A549 (cell line): ENCODE measurements around the gene HLA-DPA1. TPM values are rescaled to one million over a fixed set of nuclear protein-coding genes. Genes with fewer than 3 reads are reported as not detected.

Experiments used
- ATAC-seq, 2 experiments: fragments of 200-7000 bp in 1 of 2; fragments of >200 bp in 1 of 2; cut with Nextera tagmentation in 1 of 2; cut with Tn5 transposase in 1 of 2; 3 replicates each; pipeline versions ENCODE4 v1.8.0 to v1.9.1; 2018 to 2020; ENCODE audit warnings: mild to moderate bottlenecking in 1 of 2, moderate library complexity in 1 of 2
- CTCF ChIA-PET: fragments of 300-600 bp; sonication (Branson Sonifier 250); formaldehyde crosslinking; extraction: SDS; loops from one replicate; lab custom pipeline; 2021; ENCODE audit warnings: antibody characterized with exemption, inconsistent platforms; lab: Yijun Ruan, JAX
- POLR2A ChIA-PET: fragments of 350-600 bp; formaldehyde crosslinking; extraction: SDS; loops from one replicate; lab custom pipeline; 2021; ENCODE audit warnings: antibody characterized with exemption, inconsistent platforms; lab: Yijun Ruan, JAX
- DNase-seq, 2 experiments: peaks; one replicate each; pipeline versions ENCODE4 v3.0.0 to v3.0.0-alpha.2; 2011 to 2016; ENCODE audit warnings: low read depth in 1 of 2, low spot score in 1 of 2
- FAIRE-seq: peaks from 2 replicates; lab custom pipeline; 2011; peaks lifted over from hg19 to GRCh38; lab: Jason Lieb, UNC
- H3K27ac ChIP-seq, 2 experiments: fragments of >200 bp; sonication (Bioruptor Twin); formaldehyde crosslinking; 3 replicates each; pipeline ENCODE4 v1.5.1; 2016 to 2017
- H3K4me1 ChIP-seq: fragments of >200 bp; sonication (Bioruptor Twin); formaldehyde crosslinking; 3 replicates; pipeline ENCODE4 v1.6.1; 2016
- H3K4me2 ChIP-seq: fragments of >200 bp; sonication (Bioruptor Twin); formaldehyde crosslinking; 3 replicates; pipeline ENCODE4 v1.6.1; 2016
- H3K4me3 ChIP-seq: fragments of >200 bp; sonication (Bioruptor Twin); formaldehyde crosslinking; 3 replicates; pipeline ENCODE4 v1.5.1; 2016
- H3K9me3 ChIP-seq: fragments of >200 bp; sonication (Bioruptor Twin); formaldehyde crosslinking; 3 replicates; pipeline ENCODE4 v1.6.1; 2016
- BCL3 ChIP-seq: fragments of >200 bp; sonication (Bioruptor Twin); formaldehyde crosslinking; IDR thresholded peaks from 3 replicates; pipeline ENCODE4 v1.6.1; 2016
- CBX2 ChIP-seq: fragments of 200-600 bp; sonication (generic); IDR thresholded peaks from 2 replicates; pipeline ENCODE4 v1.6.1; 2016; ENCODE audit warnings: low read depth, mild to moderate bottlenecking, borderline replicate concordance
- CBX8 ChIP-seq: fragments of 200-600 bp; sonication (generic); IDR thresholded peaks from 2 replicates; pipeline ENCODE4 v1.6.1; 2016
- CTCF ChIP-seq: fragments of >200 bp; sonication (Bioruptor Twin); formaldehyde crosslinking; IDR thresholded peaks from 3 replicates; pipeline ENCODE4 v1.5.1; 2016
- EHF ChIP-seq: fragments of 250-450 bp; sonication (Bioruptor Pico); IDR thresholded peaks from 2 replicates; pipeline ENCODE4 v1.5.0; 2020; ENCODE audit warnings: mild to moderate bottlenecking
- ESRRA ChIP-seq: fragments of 150-350 bp; IDR thresholded peaks from 2 replicates; pipeline ENCODE4 v1.6.1; 2014; ENCODE audit warnings: mild to moderate bottlenecking, low read length, borderline replicate concordance
- FOSL2 ChIP-seq, 2 experiments: fragments of 450-650 bp in 1 of 2; fragments of >200 bp in 1 of 2; sonication (Bioruptor Twin) in 1 of 2; formaldehyde crosslinking; IDR thresholded peaks; 2 replicates each; pipeline versions ENCODE4 v1.5.0 to v1.6.1; 2016 to 2020; ENCODE audit warnings: mild to moderate bottlenecking in 1 of 2, moderate library complexity in 1 of 2
- GATA3 ChIP-seq: IDR thresholded peaks from 2 replicates; pipeline ENCODE4 v1.6.1; 2012; ENCODE audit warnings: borderline replicate concordance
- HDAC2 ChIP-seq: fragments of 200-600 bp; sonication (generic); IDR thresholded peaks from 2 replicates; pipeline ENCODE4 v1.6.1; 2016
- HES2 ChIP-seq: fragments of >200 bp; sonication (Bioruptor Twin); formaldehyde crosslinking; IDR thresholded peaks from 2 replicates; pipeline ENCODE4 v1.6.1; 2016
- NR3C1 ChIP-seq: fragments of >200 bp; sonication (Bioruptor Twin); formaldehyde crosslinking; IDR thresholded peaks from 3 replicates; pipeline ENCODE4 v1.6.1; 2017
- POLR2A ChIP-seq: IDR thresholded peaks from 2 replicates; pipeline ENCODE4 v1.6.1; 2012; ENCODE audit warnings: mild to moderate bottlenecking, low read length
- RARB ChIP-seq: fragments of 250-450 bp; sonication (Bioruptor Pico); IDR thresholded peaks from 2 replicates; pipeline ENCODE4 v1.8.0; 2021; ENCODE audit warnings: mild to moderate bottlenecking, moderate library complexity
- REST ChIP-seq: fragments of 200-600 bp; sonication (generic); IDR thresholded peaks from 2 replicates; pipeline ENCODE4 v1.6.1; 2016; ENCODE audit warnings: antibody characterized with exemption, mild to moderate bottlenecking, moderate library complexity
- TP53 ChIP-seq: fragments of 250-450 bp; sonication (Bioruptor Pico); IDR thresholded peaks from 2 replicates; pipeline ENCODE4 v1.5.0; 2021; ENCODE audit warnings: mild to moderate bottlenecking, moderate library complexity
- ZC3H11A ChIP-seq: fragments of 450-650 bp; IDR thresholded peaks from 2 replicates; pipeline ENCODE4 v1.6.1; 2014; ENCODE audit warnings: antibody characterized with exemption, mild to moderate bottlenecking
- ZFP36 ChIP-seq: fragments of 450-650 bp; IDR thresholded peaks from 2 replicates; pipeline ENCODE4 v1.6.1; 2014; ENCODE audit warnings: borderline replicate concordance; ENCODE audit not compliant: partially characterized antibody
- ZSCAN20 ChIP-seq: fragments of 250-450 bp; sonication (Bioruptor Pico); IDR thresholded peaks from 2 replicates; pipeline ENCODE4 v1.8.0; 2022; ENCODE audit warnings: mild to moderate bottlenecking, moderate library complexity
- WGBS: methylation state at CpG from one replicate; pipeline ENCODE4 v1.1.6; 2017; ENCODE audit errors: missing lambda C conversion rate; 5-methylcytosine and 5-hydroxymethylcytosine counted together
- polyA plus RNA-seq, 4 experiments: library from polyadenylated mRNA; depleted of rRNA in 3 of 4; stranded (reverse); fragments of >200 nt; fragmentation: RNase III in 1 of 4; extraction: RNeasy Plus Mini Kit Qiagen cat#74134 plus additional on column Dnase treatment in 1 of 4; gene quantifications; 2 replicates in 3 of 4; 3 replicates in 1 of 4; pipeline ENCODE4 v1.2.3, GENCODE V29; 2011 to 2017
- TF ChIP-seq, protein P1 (sequence below): IDR thresholded peaks from 2 replicates; pipeline ENCODE4 v1.6.1; 2012

HLA-DPA1 gene
- polyA plus RNA-seq, 2 of the 4 experiments (the other 2 are of a cell fraction) = 0.09 TPM; not detected in 1

DNA sequence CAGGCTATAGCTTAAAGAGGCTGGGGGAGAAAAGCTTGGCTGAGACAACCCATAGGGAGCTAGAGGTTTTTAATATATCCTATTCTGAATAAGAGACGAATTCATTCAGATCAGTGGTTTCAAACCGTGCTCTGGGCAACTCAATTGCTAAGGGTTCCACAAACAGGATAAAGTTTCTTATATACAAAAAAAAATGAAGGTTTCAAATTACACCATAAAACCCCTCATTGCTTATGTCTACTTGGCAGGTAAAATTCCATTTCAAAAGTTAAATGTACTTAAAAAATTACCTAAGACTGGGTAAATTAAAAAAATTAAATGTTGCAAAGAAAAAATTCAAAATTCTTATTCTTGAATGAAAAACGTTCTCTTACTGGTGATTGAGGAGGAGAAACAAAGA lies 5.0 kb upstream of the HLA-DPA1 start:
- CTCF ChIA-PET = no interaction called here
- POLR2A ChIA-PET = no interaction called here
- ATAC-seq (no peak), DNase-seq (no peak), FAIRE-seq (no peak)
- Histone ChIP-seq H3K4me3 (no peak overlapping the region), H3K4me2 (no peak overlapping the region), H3K4me1 (no peaks in the 10 kb centered on the region), H3K9me3 (no peaks in the 10 kb centered on the region), H3K27ac (no peak overlapping the region)
- TF ChIP-seq EHF (CRISPR knock-in tag) = no peak
- TF ChIP-seq HDAC2 = no peak
- TF ChIP-seq ZSCAN20 = no peak
- TF ChIP-seq CBX2 = no peak
- no peak for TF ChIP-seq ZC3H11A
- no peak for TF ChIP-seq BCL3
- no peak for TF ChIP-seq ESRRA
- no peak for TF ChIP-seq FOSL2 (IDR thresholded peaks at IDR 0.05)
- TF ChIP-seq FOSL2 (CRISPR knock-in tag; IDR thresholded peaks at IDR 0.05) = no peak
- TF ChIP-seq, protein P1, sequence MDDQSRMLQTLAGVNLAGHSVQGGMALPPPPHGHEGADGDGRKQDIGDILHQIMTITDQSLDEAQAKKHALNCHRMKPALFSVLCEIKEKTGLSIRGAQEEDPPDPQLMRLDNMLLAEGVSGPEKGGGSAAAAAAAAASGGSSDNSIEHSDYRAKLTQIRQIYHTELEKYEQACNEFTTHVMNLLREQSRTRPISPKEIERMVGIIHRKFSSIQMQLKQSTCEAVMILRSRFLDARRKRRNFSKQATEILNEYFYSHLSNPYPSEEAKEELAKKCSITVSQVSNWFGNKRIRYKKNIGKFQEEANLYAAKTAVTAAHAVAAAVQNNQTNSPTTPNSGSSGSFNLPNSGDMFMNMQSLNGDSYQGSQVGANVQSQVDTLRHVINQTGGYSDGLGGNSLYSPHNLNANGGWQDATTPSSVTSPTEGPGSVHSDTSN = no peak
- TF ChIP-seq HES2 = no peak
- no peak for TF ChIP-seq GATA3
- whole genome bisulfite sequencing = 5% methylated on average over 3 of the region's 3 CpGs

DNA sequence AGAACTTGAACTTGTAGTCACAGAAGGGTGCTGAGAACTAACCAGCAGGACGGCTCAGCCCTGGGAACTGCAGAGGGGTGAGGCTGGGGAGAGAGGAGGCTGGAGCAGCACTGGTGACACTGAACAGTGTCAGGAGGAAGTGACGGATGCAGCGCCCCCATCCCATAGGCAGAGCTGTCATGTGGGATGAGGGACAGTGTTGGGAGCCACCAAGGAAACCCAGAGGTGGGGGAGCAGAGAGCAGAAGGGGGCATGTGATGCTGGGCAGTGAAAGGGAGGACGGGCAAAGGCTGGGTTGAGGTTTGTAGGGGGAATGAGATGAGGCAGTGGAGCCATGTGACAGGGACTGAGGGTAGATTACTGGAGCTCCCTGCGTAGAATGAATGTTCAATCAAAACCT lies 4.5 kb upstream of the HLA-DPA1 start:
- H3K4me2 ChIP-seq = no peak overlapping the region
- H3K4me3 ChIP-seq = no peak overlapping the region
- ChIA-PET POLR2A (no interaction called here), CTCF (no interaction called here)
- TF ChIP-seq TP53 (CRISPR knock-in tag) (no peak), EHF (CRISPR knock-in tag) (no peak), RARB (no peak), HDAC2 (no peak), CTCF (no peak), ZFP36 (no peak), CBX8 (no peak), POLR2A (no peak), ESRRA (no peak), REST (no peak), GATA3 (no peak), NR3C1 (no peak), BCL3 (no peak), ZSCAN20 (no peak)
- FAIRE-seq (no peak), ATAC-seq (no peak), DNase-seq (no peak)
- H3K27ac ChIP-seq = no peak overlapping the region
- no peaks in the 10 kb centered on the region for H3K9me3 ChIP-seq
- 24% methylated on average over 5 of the region's 5 CpGs for whole genome bisulfite sequencing
- H3K4me1 ChIP-seq = no peaks in the 10 kb centered on the region
